OCI-LY3 (cell line): ENCODE results near the gene NKTR.

ENCODE experiments used
- H2AFZ ChIP-seq: fragments of 200-600, 300-600 bp; shearing (Covaris generic); 2 replicates; pipeline ENCODE4 v1.6.0; 2014; ENCODE audit warnings: antibody characterized with exemption, low read depth, low read length
- H3K27ac ChIP-seq: fragments of 200-600, 300-600 bp; sonication (generic); 2 replicates; pipeline ENCODE4 v1.5.1; 2014; ENCODE audit warnings: mild to moderate bottlenecking, low read length, moderate library complexity, mixed read lengths
- H3K27me3 ChIP-seq: fragments of 200-600, 300-600 bp; sonication (generic); 2 replicates; pipeline ENCODE4 v1.6.1; 2014; ENCODE audit warnings: low read depth, low read length, mixed read lengths
- H3K36me3 ChIP-seq: fragments of 200-600, 300-600 bp; sonication (generic); replicated peaks from 2 replicates; pipeline ENCODE3; 2014; ENCODE audit warnings: low read depth, low read length, mixed read lengths
- H3K4me1 ChIP-seq: fragments of 300-600, 200-600 bp; sonication (generic); 2 replicates; pipeline ENCODE4 v1.6.1; 2014; ENCODE audit warnings: low read length, mixed read lengths
- H3K4me2 ChIP-seq: fragments of 200-600, 300-600 bp; sonication (generic); 2 replicates; pipeline ENCODE4 v1.6.1; 2014; ENCODE audit warnings: low read length, mixed read lengths
- H3K4me3 ChIP-seq: fragments of 300-600, 200-600 bp; sonication (generic); 2 replicates; pipeline ENCODE4 v1.5.1; 2014; ENCODE audit warnings: antibody characterized with exemption, mild to moderate bottlenecking, low read length, moderate library complexity
- H3K79me2 ChIP-seq: fragments of 300-600, 200-600 bp; shearing (Covaris generic); 2 replicates; pipeline ENCODE4 v1.6.1; 2014; ENCODE audit warnings: mild to moderate bottlenecking, low read length, mixed read lengths
- H3K9ac ChIP-seq: fragments of 300-600, 200-600 bp; shearing (Covaris generic); 2 replicates; pipeline ENCODE4 v1.6.0; 2014; ENCODE audit warnings: mild to moderate bottlenecking, low read length, moderate library complexity
- H3K9me3 ChIP-seq: fragments of 200-600, 300-600 bp; shearing (Covaris generic); 2 replicates; pipeline ENCODE4 v1.6.1; 2014; ENCODE audit warnings: low read length, mixed read lengths; ENCODE audit not compliant: insufficient read depth
- H4K20me1 ChIP-seq: fragments of 200-600, 300-600 bp; sonication (generic); 2 replicates; pipeline ENCODE4 v1.6.1; 2016; ENCODE audit warnings: low read length, mixed read lengths; ENCODE audit not compliant: insufficient read depth
- CTCF ChIP-seq: fragments of 200-600, 300-600 bp; sonication (generic); IDR thresholded peaks from 2 replicates; pipeline ENCODE4 v1.5.1; 2014; ENCODE audit warnings: antibody characterized with exemption, low read length, low read depth
- EZH2phosphoT487 ChIP-seq: fragments of 200-600 bp; shearing (Covaris generic); IDR thresholded peaks from 2 replicates; pipeline ENCODE4 v1.6.1; 2018; ENCODE audit warnings: antibody characterized with exemption, mixed run types, low read depth

The NKTR gene

GRCh38 chr3:42668793-42669217, 68.3 kb downstream of the NKTR start:
- no peaks in the 10 kb centered on the region for H3K79me2 ChIP-seq
- no peaks in the 10 kb centered on the region for H3K27me3 ChIP-seq
- no peak overlapping the region for H3K4me3 ChIP-seq
- no peak overlapping the region for H3K9ac ChIP-seq
- H3K9me3 ChIP-seq = no peaks in the 10 kb centered on the region
- no peak for TF ChIP-seq EZH2phosphoT487
- TF ChIP-seq CTCF = no peak
- no peaks in the 10 kb centered on the region for H3K36me3 ChIP-seq
- no peak overlapping the region for H2AFZ ChIP-seq
- H4K20me1 ChIP-seq = no peaks in the 10 kb centered on the region
- no peaks in the 10 kb centered on the region for H3K4me1 ChIP-seq
- H3K27ac ChIP-seq = no peak overlapping the region
- no peak overlapping the region for H3K4me2 ChIP-seq

- H3K27me3 ChIP-seq = no peaks in the 10 kb centered on the region
Measured at GRCh38 chr3:42670051-42670576, 69.6 kb downstream of the NKTR start.

GRCh38 chr3:42670670-42671069, 70.2 kb downstream of the NKTR start:
- Histone ChIP-seq H3K27ac (no peak overlapping the region), H2AFZ (no peak overlapping the region), H3K27me3 (no peaks in the 10 kb centered on the region), H4K20me1 (no peaks in the 10 kb centered on the region), H3K36me3 (no peaks in the 10 kb centered on the region), H3K79me2 (no peaks in the 10 kb centered on the region), H3K9me3 (no peaks in the 10 kb centered on the region), H3K9ac (no peak overlapping the region), H3K4me3 (no peak overlapping the region), H3K4me1 (no peaks in the 10 kb centered on the region), H3K4me2 (no peak overlapping the region)
- no peak for TF ChIP-seq CTCF
- no peak for TF ChIP-seq EZH2phosphoT487

More at GRCh38 chr3:42670051-42670576, 69.6 kb downstream of the NKTR start:
- no peak overlapping the region for H3K4me3 ChIP-seq
- no peaks in the 10 kb centered on the region for H3K9me3 ChIP-seq
- no peak overlapping the region for H2AFZ ChIP-seq
- H3K4me1 ChIP-seq = no peaks in the 10 kb centered on the region
- no peaks in the 10 kb centered on the region for H4K20me1 ChIP-seq
- TF ChIP-seq EZH2phosphoT487 (no peak), CTCF (no peak)
- no peak overlapping the region for H3K9ac ChIP-seq
- H3K79me2 ChIP-seq = no peaks in the 10 kb centered on the region
- H3K4me2 ChIP-seq = no peak overlapping the region
- no peak overlapping the region for H3K27ac ChIP-seq
- H3K36me3 ChIP-seq = no peaks in the 10 kb centered on the region

GRCh38 chr3:42672515-42672914, 72.0 kb downstream of the NKTR start:
- H3K27ac ChIP-seq = no peak overlapping the region
- no peaks in the 10 kb centered on the region for H4K20me1 ChIP-seq
- H3K79me2 ChIP-seq = no peaks in the 10 kb centered on the region
- H3K4me3 ChIP-seq = no peak overlapping the region
- no peaks in the 10 kb centered on the region for H3K27me3 ChIP-seq
- H3K9ac ChIP-seq = no peak overlapping the region
- no peaks in the 10 kb centered on the region for H3K4me1 ChIP-seq
- no peaks in the 10 kb centered on the region for H3K36me3 ChIP-seq
- no peak overlapping the region for H3K4me2 ChIP-seq
- H2AFZ ChIP-seq = no peak overlapping the region
- TF ChIP-seq CTCF = no peak
- TF ChIP-seq EZH2phosphoT487 = no peak
- no peaks in the 10 kb centered on the region for H3K9me3 ChIP-seq
